ENCODE results near the gene RAB22A. TPM values are rescaled to one million over a fixed set of nuclear protein-coding genes. Genes with fewer than 3 reads are reported as not detected.

The RAB22A gene
- total RNA-seq, 2 donors from 2014 or later, result 7.5 to 9.3 TPM

DNA sequence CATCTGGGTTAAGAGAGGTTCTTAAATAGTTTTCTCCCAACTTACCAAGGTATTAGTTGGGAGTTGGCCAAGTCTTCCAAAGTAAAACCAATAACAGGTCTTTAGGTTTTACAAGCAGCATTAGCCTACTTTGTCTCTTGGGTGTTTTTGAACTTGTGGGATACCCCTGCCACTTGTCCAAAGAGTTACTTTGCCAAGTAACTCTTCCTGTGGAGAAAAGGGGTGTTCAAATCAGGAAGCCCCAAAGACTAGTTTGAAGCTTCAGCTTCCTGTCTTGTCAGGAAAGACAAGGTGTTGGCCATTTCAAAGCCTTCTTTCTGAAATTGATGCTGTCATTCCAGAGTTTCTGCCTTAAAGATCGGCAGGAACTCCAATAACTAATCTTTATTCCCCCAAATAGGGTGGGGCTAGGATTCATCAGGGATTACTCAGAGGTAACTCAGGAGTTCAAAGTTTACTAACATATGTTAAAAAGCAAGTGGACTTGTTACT is 822 bp downstream of the RAB22A start:
- Histone ChIP-seq H3K4me1 (peaks cover 0 to 21% of the 10 kb centered on the region in 2 donors), H3K27ac (peak overlapping the region; percentile 78), H3K36me3 (peaks cover 15% of the 10 kb centered on the region), H3K4me3 (peak overlapping the region; percentile 94 to 98), H3K27me3 (no peaks in the 10 kb centered on the region), H3K9me3 (no peaks in the 10 kb centered on the region)
- no peak for DNase-seq (ENCODE audit: low spot score)
- TF ChIP-seq, protein P1, sequence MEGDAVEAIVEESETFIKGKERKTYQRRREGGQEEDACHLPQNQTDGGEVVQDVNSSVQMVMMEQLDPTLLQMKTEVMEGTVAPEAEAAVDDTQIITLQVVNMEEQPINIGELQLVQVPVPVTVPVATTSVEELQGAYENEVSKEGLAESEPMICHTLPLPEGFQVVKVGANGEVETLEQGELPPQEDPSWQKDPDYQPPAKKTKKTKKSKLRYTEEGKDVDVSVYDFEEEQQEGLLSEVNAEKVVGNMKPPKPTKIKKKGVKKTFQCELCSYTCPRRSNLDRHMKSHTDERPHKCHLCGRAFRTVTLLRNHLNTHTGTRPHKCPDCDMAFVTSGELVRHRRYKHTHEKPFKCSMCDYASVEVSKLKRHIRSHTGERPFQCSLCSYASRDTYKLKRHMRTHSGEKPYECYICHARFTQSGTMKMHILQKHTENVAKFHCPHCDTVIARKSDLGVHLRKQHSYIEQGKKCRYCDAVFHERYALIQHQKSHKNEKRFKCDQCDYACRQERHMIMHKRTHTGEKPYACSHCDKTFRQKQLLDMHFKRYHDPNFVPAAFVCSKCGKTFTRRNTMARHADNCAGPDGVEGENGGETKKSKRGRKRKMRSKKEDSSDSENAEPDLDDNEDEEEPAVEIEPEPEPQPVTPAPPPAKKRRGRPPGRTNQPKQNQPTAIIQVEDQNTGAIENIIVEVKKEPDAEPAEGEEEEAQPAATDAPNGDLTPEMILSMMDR (IDR thresholded peaks at IDR 0.05), result no peak

GRCh38 chr20:58312836-58313235 is 3.3 kb downstream of the RAB22A start:
- Histone ChIP-seq H3K27ac (no peak overlapping the region), H3K4me1 (peaks cover 0 to 21% of the 10 kb centered on the region in 2 donors), H3K36me3 (peaks cover 15% of the 10 kb centered on the region), H3K4me3 (no peak overlapping the region), H3K27me3 (no peaks in the 10 kb centered on the region), H3K9me3 (no peaks in the 10 kb centered on the region)
- DNase-seq (ENCODE audit: low spot score), result no peak
- TF ChIP-seq, protein P1 (IDR thresholded peaks at IDR 0.05), result no peak

GRCh38 chr20:58313396-58313795 is 3.9 kb downstream of the RAB22A start:
- Histone ChIP-seq H3K27me3 (no peaks in the 10 kb centered on the region), H3K4me1 (peaks cover 0 to 18% of the 10 kb centered on the region in 2 donors), H3K27ac (no peak overlapping the region), H3K9me3 (no peaks in the 10 kb centered on the region), H3K4me3 (no peak overlapping the region), H3K36me3 (peaks cover 15% of the 10 kb centered on the region)
- DNase-seq (ENCODE audit: low spot score), result no peak
- TF ChIP-seq, protein P1 (IDR thresholded peaks at IDR 0.05), result no peak

DNA sequence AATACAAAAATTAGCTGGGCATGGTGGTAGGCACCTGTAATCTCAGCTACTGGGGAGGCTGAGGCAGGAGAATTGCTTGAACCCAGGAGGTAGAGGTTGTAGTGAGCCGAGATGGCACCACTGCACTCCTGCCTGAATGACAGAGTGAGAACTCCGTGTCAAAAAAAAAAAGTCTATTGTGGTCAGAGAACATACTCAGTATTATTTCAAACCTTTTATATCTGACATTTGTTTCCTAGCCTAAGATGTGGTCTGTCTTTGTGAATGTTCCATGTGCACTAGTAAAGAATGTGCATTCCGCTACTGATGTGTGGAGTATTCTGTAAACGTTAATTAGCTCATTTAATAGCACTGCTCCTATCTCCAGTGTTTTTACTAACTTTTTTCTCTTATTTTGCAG is 11.7 kb downstream of the RAB22A start:
- Histone ChIP-seq H3K27ac (no peak overlapping the region), H3K27me3 (no peaks in the 10 kb centered on the region), H3K4me3 (no peak overlapping the region), H3K36me3 (no peaks in the 10 kb centered on the region), H3K4me1 (no peaks in the 10 kb centered on the region), H3K9me3 (no peaks in the 10 kb centered on the region)
- TF ChIP-seq, protein P1 (IDR thresholded peaks at IDR 0.05), result no peak
- no peak for DNase-seq (ENCODE audit: low spot score)

- Histone ChIP-seq H3K27me3 (no peaks in the 10 kb centered on the region), H3K36me3 (no peaks in the 10 kb centered on the region), H3K9me3 (no peaks in the 10 kb centered on the region), H3K27ac (no peak overlapping the region), H3K4me1 (peaks cover 0 to 3% of the 10 kb centered on the region in 2 donors), H3K4me3 (no peak overlapping the region)
- no peak for DNase-seq (ENCODE audit: low spot score)
- TF ChIP-seq, protein P1 (IDR thresholded peaks at IDR 0.05), result no peak
Measured at GRCh38 chr20:58322083-58322482, 12.6 kb downstream of the RAB22A start.

DNA sequence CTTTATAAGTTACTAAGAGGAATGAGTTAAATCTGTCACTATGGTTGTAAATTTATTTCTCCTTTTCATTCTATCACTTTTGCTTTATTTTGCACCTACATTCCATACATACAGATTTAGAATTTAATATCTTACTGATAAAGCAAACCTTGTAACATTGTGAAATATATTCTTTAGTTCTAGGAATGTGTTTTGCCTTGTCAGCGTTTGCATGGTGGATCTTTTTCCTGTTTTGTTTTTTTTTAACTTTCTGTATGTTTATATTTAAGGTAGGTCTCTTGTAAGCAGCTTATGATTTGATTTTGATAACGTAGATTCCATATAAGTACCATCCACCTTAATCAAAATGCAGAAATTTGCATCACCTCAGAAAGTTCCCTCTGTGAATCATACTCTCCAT is 16.4 kb downstream of the RAB22A start:
- no peaks in the 10 kb centered on the region for H3K27me3 ChIP-seq
- H3K36me3 ChIP-seq, result no peaks in the 10 kb centered on the region
- H3K9me3 ChIP-seq, result no peaks in the 10 kb centered on the region
- H3K27ac ChIP-seq, result no peak overlapping the region
- peaks cover 0 to 15% of the 10 kb centered on the region in 2 donors for H3K4me1 ChIP-seq
- no peak overlapping the region for H3K4me3 ChIP-seq
- no peak for DNase-seq (ENCODE audit: low spot score)
- TF ChIP-seq, protein P1 (IDR thresholded peaks at IDR 0.05), result no peak
